GM21529 (cell line): ENCODE data around the gene DEDD2.

Experiments used
- ATAC-seq: cut with Tn5 transposase; IDR thresholded peaks from one replicate; pipeline ENCODE4 v1.9.1; 2021; ENCODE audit not compliant: unreplicated experiment

DEDD2 gene

GRCh38 chr19:42175952-42176648 lies 41.4 kb downstream of the DEDD2 start:
- no peak for ATAC-seq

- ATAC-seq: no peak
These were observed 42.3 kb downstream of the DEDD2 start for GRCh38 chr19:42174958-42175734.

GRCh38 chr19:42174188-42174587 lies 43.3 kb downstream of the DEDD2 start:
- ATAC-seq: no peak

- no peak for ATAC-seq
These were observed 43.8 kb downstream of the DEDD2 start for GRCh38 chr19:42173695-42174094.

- no peak for ATAC-seq
These were observed 45.2 kb downstream of the DEDD2 start for GRCh38 chr19:42172261-42172660.

GRCh38 chr19:42170715-42171114 lies 46.8 kb downstream of the DEDD2 start:
- ATAC-seq: no peak

GRCh38 chr19:42169486-42170413 lies 47.7 kb downstream of the DEDD2 start:
- no peak for ATAC-seq

- ATAC-seq: no peak
These were observed 49.3 kb downstream of the DEDD2 start for GRCh38 chr19:42168206-42168605.

GRCh38 chr19:42166316-42166715 lies 51.2 kb downstream of the DEDD2 start:
- no peak for ATAC-seq

GRCh38 chr19:42165146-42165545 lies 52.3 kb downstream of the DEDD2 start:
- ATAC-seq: no peak

GRCh38 chr19:42161616-42162263 lies 55.7 kb downstream of the DEDD2 start:
- no peak for ATAC-seq

GRCh38 chr19:42159942-42160341 lies 57.5 kb downstream of the DEDD2 start:
- ATAC-seq: no peak

GRCh38 chr19:42158926-42159325 lies 58.6 kb downstream of the DEDD2 start:
- no peak for ATAC-seq

- ATAC-seq: no peak
These were observed 60.9 kb downstream of the DEDD2 start for GRCh38 chr19:42156571-42156970.

GRCh38 chr19:42155796-42156195 lies 61.7 kb downstream of the DEDD2 start:
- ATAC-seq: no peak

GRCh38 chr19:42154471-42155323 lies 62.8 kb downstream of the DEDD2 start:
- ATAC-seq: no peak

- ATAC-seq: no peak
These were observed 63.6 kb downstream of the DEDD2 start for GRCh38 chr19:42153672-42154433.

GRCh38 chr19:42152910-42153671 lies 64.4 kb downstream of the DEDD2 start:
- no peak for ATAC-seq
